ENCODE data around the gene ESPNL.

Gene ESPNL

GRCh38 chr2:238138331-238139195, 38.4 kb downstream of the ESPNL start, which contains the start of gene KLHL30:
Gene KLHL30, plus strand, starts transcription at chr2:238138668. Its CDS starts 2,087 bp downstream, at chr2:238140755.
- in situ Hi-C loops (cut with MboI; ENCODE audit: low sequenced_read_pairs), result no loop called here

GRCh38 chr2:238139196-238140039, 39.3 kb downstream of the ESPNL start:
- in situ Hi-C loops (cut with MboI; ENCODE audit: low sequenced_read_pairs), result no loop called here

GRCh38 chr2:238140040-238140439, 39.9 kb downstream of the ESPNL start:
- in situ Hi-C loops (cut with MboI; ENCODE audit: low sequenced_read_pairs), result no loop called here

- in situ Hi-C loops (cut with MboI; ENCODE audit: low sequenced_read_pairs), result no loop called here
Observed at GRCh38 chr2:238140721-238141540, 40.8 kb downstream of the ESPNL start.

- in situ Hi-C loops (cut with MboI; ENCODE audit: low sequenced_read_pairs), result no loop called here
Observed at GRCh38 chr2:238141541-238142318, 41.6 kb downstream of the ESPNL start.

GRCh38 chr2:238142382-238143205, 42.5 kb downstream of the ESPNL start:
- in situ Hi-C loops (cut with MboI; ENCODE audit: low sequenced_read_pairs), result no loop called here

GRCh38 chr2:238143239-238143951, 43.3 kb downstream of the ESPNL start:
- in situ Hi-C loops (cut with MboI; ENCODE audit: low sequenced_read_pairs), result no loop called here

- in situ Hi-C loops (cut with MboI; ENCODE audit: low sequenced_read_pairs), result no loop called here
Observed at GRCh38 chr2:238144262-238144661, 44.1 kb downstream of the ESPNL start.

- in situ Hi-C loops (cut with MboI; ENCODE audit: low sequenced_read_pairs), result no loop called here
Observed at GRCh38 chr2:238145046-238145445, 44.9 kb downstream of the ESPNL start.

- in situ Hi-C loops (cut with MboI; ENCODE audit: low sequenced_read_pairs), result no loop called here
Observed at GRCh38 chr2:238145851-238146250, 45.7 kb downstream of the ESPNL start.

- in situ Hi-C loops (cut with MboI; ENCODE audit: low sequenced_read_pairs), result no loop called here
Observed at GRCh38 chr2:238146884-238147544, 46.9 kb downstream of the ESPNL start.

GRCh38 chr2:238148981-238149380, 48.8 kb downstream of the ESPNL start:
- in situ Hi-C loops (cut with MboI; ENCODE audit: low sequenced_read_pairs), result no loop called here

- in situ Hi-C loops (cut with MboI; ENCODE audit: low sequenced_read_pairs), result no loop called here
Observed at GRCh38 chr2:238149841-238150572, 49.9 kb downstream of the ESPNL start.

- in situ Hi-C loops (cut with MboI; ENCODE audit: low sequenced_read_pairs), result no loop called here
Observed at GRCh38 chr2:238150686-238151085, 50.5 kb downstream of the ESPNL start.

- in situ Hi-C loops (cut with MboI; ENCODE audit: low sequenced_read_pairs), result no loop called here
Observed at GRCh38 chr2:238151205-238151604, 51.1 kb downstream of the ESPNL start.

GRCh38 chr2:238151628-238152235, 51.6 kb downstream of the ESPNL start:
- in situ Hi-C loops (cut with MboI; ENCODE audit: low sequenced_read_pairs), result no loop called here

All from HL-60/S4 (cell line).